Measurements from ENCODE around the gene GRID1.

GRID1 gene

GRCh38 chr10:86316990-86317389 lies 49.6 kb downstream of the GRID1 start:
- Mint-ChIP-seq H3K27me3 (ENCODE audit: low read depth) (peaks cover 8% of the 10 kb centered on the region), H3K9me3 (no peaks in the 10 kb centered on the region), H3K27ac (no peak overlapping the region), H3K4me3 (no peak overlapping the region), H3K36me3 (ENCODE audit: low read depth) (no peaks in the 10 kb centered on the region), H3K4me1 (no peaks in the 10 kb centered on the region)
- TF ChIP-seq CTCF (IDR thresholded peaks at IDR 0.05; ENCODE audit: unreplicated experiment in 3 of 3): no peak

GRCh38 chr10:86316274-86316835 lies 50.2 kb downstream of the GRID1 start:
- no peaks in the 10 kb centered on the region for H3K36me3 Mint-ChIP-seq (ENCODE audit: low read depth)
- H3K27me3 Mint-ChIP-seq (ENCODE audit: low read depth): peaks cover 4% of the 10 kb centered on the region
- no peak for TF ChIP-seq CTCF (IDR thresholded peaks at IDR 0.05; ENCODE audit: unreplicated experiment in 3 of 3)
- H3K4me1 Mint-ChIP-seq: no peaks in the 10 kb centered on the region
- no peaks in the 10 kb centered on the region for H3K9me3 Mint-ChIP-seq
- H3K4me3 Mint-ChIP-seq: no peak overlapping the region
- H3K27ac Mint-ChIP-seq: no peak overlapping the region

DNA sequence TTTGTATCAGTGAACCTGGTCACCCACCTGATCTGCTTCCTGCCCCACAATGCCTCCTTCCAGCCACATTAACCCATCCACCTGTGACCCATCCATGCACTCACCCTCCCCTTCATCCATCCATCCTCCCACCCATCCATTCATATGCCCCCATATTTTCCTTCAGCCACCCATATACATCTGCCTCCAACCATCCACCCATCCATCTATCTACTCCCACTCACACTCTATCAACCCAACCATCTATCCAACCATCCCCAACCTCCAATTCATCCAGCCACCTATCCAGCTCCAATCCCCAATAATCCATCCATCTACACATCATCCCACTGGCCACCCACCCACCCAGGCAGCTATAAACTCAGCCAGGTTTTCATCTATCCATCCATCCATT lies 51.0 kb downstream of the GRID1 start:
- H3K9me3 Mint-ChIP-seq: no peaks in the 10 kb centered on the region
- no peak overlapping the region for H3K27ac Mint-ChIP-seq
- H3K27me3 Mint-ChIP-seq (ENCODE audit: low read depth): peaks cover 4% of the 10 kb centered on the region
- no peaks in the 10 kb centered on the region for H3K36me3 Mint-ChIP-seq (ENCODE audit: low read depth)
- TF ChIP-seq CTCF (IDR thresholded peaks at IDR 0.05; ENCODE audit: unreplicated experiment in 3 of 3): no peak
- H3K4me3 Mint-ChIP-seq: no peak overlapping the region
- H3K4me1 Mint-ChIP-seq: no peaks in the 10 kb centered on the region

DNA sequence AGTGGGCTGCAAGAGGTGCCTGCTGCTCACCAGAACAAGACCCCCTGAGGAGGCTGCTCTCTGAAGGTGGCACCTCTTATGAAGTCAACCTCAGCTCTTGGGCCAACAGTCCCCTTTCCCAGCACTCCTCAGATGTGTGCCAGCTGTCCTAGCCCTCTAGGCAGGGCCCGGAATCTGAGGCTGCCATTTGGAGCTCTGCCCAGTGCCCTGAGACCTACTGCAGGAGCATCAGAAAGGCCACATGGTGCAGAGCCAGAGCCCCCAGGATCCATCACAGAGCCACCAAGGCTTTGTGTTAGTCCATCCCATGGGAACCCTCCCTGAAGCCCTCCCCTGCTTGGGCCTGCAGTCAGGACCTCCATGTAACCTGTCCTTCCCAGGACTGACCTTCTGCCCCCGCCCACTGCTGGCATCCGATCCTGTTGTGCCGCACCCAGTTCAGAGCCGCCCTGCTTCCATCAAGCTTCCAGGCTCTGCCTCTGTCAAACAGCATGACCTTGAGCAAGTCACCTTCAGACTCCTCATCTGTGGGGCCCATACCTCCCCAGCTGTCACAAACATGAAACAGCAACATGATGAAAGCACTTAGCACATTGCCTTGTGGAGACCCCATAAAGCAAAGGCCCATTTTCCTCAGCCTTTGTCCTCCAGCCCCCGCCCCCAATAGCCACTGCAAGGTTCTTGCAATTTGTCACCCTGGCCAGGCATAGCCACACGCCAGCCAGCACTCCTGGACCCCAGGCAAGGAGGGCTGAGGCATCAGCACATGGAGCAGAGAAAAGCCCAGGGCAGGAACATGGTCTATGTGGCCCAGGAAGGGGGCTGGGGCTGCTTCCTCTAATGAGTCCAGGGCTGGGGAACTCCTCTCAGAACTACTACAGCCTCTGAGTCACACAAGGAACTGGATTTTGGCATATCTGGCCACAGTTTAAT lies 51.7 kb downstream of the GRID1 start:
- no peaks in the 10 kb centered on the region for H3K9me3 Mint-ChIP-seq
- H3K36me3 Mint-ChIP-seq (ENCODE audit: low read depth): no peaks in the 10 kb centered on the region
- no peak for TF ChIP-seq CTCF (IDR thresholded peaks at IDR 0.05; ENCODE audit: unreplicated experiment in 3 of 3)
- H3K27me3 Mint-ChIP-seq (ENCODE audit: low read depth): peaks cover 7% of the 10 kb centered on the region
- no peak overlapping the region for H3K4me3 Mint-ChIP-seq
- no peak overlapping the region for H3K27ac Mint-ChIP-seq
- H3K4me1 Mint-ChIP-seq: no peaks in the 10 kb centered on the region

GRCh38 chr10:86313621-86314041 lies 53.0 kb downstream of the GRID1 start:
- H3K27ac Mint-ChIP-seq: no peak overlapping the region
- H3K9me3 Mint-ChIP-seq: no peaks in the 10 kb centered on the region
- H3K36me3 Mint-ChIP-seq (ENCODE audit: low read depth): no peaks in the 10 kb centered on the region
- no peak overlapping the region for H3K4me3 Mint-ChIP-seq
- H3K4me1 Mint-ChIP-seq: no peaks in the 10 kb centered on the region
- TF ChIP-seq CTCF (IDR thresholded peaks at IDR 0.05; ENCODE audit: unreplicated experiment in 3 of 3): no peak
- peaks cover 11% of the 10 kb centered on the region for H3K27me3 Mint-ChIP-seq (ENCODE audit: low read depth)

Data from nephron (organoid).